GM21825 (cell line): ENCODE results near the gene MYPN.
"Not testable (repeated sequence)": the region's sequence is repeated elsewhere in the genome, so short reads cannot be mapped to it uniquely, and the experiment has no call there.

ENCODE experiments used
- ATAC-seq: cut with Tn5 transposase; IDR thresholded peaks from one replicate; pipeline ENCODE4 v1.9.1; 2021; ENCODE audit warnings: mild to moderate bottlenecking, moderate library complexity; ENCODE audit not compliant: unreplicated experiment

MYPN gene, protein sequence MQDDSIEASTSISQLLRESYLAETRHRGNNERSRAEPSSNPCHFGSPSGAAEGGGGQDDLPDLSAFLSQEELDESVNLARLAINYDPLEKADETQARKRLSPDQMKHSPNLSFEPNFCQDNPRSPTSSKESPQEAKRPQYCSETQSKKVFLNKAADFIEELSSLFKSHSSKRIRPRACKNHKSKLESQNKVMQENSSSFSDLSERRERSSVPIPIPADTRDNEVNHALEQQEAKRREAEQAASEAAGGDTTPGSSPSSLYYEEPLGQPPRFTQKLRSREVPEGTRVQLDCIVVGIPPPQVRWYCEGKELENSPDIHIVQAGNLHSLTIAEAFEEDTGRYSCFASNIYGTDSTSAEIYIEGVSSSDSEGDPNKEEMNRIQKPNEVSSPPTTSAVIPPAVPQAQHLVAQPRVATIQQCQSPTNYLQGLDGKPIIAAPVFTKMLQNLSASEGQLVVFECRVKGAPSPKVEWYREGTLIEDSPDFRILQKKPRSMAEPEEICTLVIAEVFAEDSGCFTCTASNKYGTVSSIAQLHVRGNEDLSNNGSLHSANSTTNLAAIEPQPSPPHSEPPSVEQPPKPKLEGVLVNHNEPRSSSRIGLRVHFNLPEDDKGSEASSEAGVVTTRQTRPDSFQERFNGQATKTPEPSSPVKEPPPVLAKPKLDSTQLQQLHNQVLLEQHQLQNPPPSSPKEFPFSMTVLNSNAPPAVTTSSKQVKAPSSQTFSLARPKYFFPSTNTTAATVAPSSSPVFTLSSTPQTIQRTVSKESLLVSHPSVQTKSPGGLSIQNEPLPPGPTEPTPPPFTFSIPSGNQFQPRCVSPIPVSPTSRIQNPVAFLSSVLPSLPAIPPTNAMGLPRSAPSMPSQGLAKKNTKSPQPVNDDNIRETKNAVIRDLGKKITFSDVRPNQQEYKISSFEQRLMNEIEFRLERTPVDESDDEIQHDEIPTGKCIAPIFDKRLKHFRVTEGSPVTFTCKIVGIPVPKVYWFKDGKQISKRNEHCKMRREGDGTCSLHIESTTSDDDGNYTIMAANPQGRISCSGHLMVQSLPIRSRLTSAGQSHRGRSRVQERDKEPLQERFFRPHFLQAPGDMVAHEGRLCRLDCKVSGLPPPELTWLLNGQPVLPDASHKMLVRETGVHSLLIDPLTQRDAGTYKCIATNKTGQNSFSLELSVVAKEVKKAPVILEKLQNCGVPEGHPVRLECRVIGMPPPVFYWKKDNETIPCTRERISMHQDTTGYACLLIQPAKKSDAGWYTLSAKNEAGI (N-terminal part only)

DNA sequence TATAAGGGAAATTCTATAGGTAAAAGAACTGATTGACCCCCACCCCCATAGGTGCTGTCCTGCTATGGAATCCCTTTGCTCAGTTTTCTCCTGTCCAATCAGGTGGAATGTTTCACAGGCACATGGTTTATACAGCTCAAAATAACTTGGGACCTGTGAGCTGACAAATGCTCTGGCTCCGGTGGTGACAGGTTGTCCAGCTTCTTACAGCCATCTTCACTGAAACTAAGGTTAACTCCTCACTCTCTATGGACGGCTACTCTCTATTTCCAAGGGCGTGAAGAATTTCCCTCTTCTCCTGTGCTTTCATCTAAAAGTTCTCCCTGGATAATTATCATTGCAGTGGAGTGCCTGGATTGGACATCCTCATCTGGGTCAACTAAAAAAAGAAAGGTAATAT is at the start of gene MYPN:
MYPN (plus strand) TSS at position 158 of the 400 bp plus-strand sequence. CDS start 11,951 bp downstream, outside the sequence.
- no peak for ATAC-seq

DNA sequence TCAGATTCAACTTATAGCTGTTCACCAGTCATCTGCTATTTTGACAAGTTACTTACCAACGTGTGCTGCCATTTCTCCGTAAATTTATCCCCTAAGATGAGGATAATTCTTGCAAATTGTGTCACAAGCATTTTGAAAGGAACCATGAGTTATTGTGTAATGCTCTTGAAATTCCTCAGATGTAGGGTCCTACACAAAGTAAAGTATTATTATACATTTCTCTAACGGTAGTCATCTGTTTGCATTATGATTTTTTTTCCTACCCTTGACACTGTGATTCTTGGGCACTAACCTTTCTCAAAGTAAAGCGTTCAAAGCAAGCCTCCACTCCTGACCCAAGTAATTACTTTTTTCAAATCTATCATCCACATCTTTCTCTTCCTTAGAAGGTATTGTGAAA is 42.3 kb upstream of the MYPN start:
- ATAC-seq, result no peak

DNA sequence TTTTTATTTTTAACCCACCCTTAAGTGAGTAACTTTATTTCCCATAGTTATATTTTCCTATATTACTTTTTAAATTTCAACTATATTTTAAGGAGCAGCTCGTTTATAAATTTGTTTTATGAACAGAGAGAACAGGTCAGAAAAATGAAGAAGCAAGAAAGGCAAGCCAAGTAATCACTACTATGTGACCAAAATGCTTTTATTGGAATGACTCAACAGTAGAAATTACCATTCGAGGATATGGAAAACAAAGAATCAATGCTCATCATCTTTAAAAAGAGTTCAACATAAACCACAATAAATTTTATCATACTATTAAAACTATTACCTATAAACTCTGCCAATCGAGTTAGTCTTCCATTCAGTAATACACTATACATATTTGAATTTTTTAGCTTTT is 41.8 kb upstream of the MYPN start:
- ATAC-seq, result no peak

DNA sequence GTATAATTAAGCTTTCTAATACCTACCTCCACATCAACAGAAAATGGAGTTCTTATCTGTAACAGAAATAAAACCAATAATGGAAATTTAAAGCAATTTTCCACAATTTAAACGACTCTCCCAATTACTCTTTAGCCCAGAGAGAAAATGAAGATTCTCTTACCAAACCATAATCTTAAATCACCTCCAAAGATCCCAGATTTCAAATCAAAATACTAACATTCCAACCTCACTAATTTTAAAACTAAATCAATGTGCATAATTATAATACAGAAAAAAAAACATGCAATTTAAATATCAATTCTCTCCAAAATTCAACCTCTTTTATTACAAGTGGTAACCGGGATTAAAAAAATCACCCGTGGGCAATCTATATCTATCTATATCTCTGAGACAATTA is 35.7 kb upstream of the MYPN start:
- no peak for ATAC-seq

DNA sequence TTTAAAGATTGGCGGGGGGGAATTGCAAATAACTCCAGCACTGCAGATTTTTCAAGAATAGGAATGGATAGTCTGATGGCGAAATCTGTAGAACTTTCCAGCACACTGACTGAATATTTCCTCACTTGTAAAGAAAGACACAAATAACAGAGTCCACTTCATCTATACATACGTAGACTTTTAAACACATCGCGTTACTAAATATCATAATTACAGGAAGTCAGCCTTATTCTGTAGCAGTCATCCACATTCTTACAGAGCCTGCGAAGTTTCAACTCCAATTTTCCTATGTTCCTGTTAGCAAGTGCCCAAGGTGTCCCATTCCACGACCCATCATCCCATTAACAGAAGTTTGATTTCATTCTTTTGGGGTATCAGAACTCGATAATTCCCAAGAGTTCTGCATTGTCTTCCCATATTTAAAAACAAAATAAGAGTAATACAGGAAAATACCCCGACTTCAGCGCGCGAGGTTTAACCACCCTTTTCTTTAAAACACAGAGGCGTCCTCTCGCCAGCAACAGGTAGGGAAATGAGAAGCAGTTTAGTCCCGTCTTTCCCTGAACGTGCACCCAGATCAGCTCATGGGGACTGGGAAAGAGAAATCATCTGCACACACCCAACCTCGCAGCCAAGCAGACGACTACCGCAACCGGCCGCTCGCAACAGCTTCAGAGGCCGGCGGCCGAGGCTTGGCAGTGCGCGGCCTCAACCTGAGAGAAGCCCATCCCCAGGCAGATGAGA is 35.1 kb upstream of the MYPN start:
- ATAC-seq, result no peak

DNA sequence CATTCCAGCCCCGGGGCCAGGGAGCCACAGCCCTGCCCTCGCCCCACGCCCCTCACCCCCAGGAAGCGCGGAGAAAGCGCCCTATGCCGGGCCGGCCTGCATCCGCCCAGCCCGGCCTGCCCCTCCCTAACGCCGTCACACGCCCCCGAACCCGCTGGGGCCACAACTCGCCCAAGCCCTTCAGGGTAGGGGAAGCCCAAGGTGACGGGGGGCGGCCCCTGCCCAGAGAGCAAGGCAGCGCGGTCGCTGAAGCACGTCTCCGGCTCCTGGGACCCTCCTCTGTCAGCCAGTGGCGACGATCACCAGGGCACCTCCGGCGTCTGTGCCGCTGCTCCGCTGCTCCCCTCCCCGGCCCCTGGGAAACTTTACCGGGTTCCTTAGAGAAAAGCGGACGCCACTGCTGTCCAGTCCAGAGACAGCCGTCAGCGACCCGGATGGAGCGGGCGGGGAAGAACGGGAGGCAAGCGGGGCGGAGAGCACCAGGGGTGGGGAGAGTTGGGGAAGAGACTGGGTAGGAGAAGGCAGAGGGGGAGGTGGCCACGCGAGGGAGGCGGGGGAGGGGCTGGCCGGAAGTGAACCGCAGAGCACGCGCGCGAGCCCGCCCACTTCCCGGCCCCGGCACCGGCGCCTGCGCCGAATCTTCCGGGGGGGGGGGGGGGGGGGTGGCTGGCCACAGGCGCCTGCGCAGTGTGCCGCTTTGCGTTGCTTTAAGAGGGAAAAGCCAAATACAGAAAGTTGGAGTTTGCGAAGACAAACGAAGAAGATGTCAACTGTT is 34.3 kb upstream of the MYPN start, which contains the start of gene HERC4:
HERC4 (minus strand) TSS at position 509 of the 775 bp plus-strand sequence. CDS start 2,175 bp downstream, outside the sequence.
- peak; percentile 93 for ATAC-seq

DNA sequence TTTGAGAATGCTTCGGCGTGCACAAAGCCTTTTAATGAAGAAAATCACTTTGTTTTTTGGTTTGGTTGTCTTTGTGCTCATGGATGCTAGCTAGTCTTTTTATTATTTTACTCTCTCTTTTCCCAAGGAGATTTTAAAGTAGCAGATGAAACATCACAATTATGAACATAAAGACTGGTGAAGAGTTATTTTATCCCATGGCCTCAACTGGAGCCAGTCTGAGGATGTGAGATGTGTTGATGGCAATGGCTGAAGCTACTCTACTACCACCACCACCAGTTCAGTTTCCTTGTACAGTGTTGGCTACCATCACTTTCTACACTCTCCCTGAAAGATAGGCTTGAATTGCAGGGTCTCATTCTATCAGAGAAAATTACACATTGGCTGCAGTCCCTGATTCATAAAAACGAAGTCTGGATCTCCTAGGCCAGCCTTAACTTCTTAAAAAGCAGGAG is 33.7 kb upstream of the MYPN start:
- ATAC-seq, result no peak

DNA sequence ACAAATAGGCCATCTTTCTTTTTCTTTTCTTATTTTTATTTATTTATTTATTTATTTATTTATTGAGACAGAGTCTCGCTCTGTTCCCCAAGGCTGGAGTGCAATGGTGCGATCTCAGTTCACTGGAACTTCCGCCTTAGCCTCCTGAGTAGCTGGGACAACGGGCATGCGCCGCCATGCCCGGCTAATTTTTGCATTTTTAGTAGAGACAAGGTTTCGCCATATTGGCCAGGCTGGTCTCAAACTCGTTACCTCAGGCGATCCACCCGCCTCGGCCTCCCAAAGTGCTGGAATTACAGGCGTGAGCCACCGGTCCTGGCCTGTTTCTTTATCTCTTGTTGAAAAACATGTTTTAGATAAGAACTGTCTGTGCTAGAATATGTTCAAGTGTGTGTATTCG is 33.2 kb upstream of the MYPN start:
- ATAC-seq, result not testable (repeated sequence)

DNA sequence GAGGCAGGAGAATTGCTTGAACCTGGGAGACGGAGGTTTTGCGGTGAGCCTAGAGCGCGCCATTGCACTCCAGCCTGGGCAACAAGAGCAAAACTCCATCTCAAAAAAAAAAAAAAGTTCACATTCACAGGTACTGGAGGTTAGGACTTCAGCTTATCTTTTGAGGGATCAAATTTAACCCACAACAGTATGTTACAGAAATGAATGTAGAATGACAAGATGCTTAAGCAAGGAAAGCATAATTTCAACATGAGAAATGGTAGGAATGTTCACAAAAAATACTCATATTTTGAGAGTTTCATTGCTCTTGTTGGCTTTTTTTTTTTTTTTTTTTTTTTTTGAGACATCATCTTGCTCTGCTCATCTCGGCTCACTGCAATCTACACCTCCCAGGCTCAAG is 32.3 kb upstream of the MYPN start:
- ATAC-seq, result no peak

DNA sequence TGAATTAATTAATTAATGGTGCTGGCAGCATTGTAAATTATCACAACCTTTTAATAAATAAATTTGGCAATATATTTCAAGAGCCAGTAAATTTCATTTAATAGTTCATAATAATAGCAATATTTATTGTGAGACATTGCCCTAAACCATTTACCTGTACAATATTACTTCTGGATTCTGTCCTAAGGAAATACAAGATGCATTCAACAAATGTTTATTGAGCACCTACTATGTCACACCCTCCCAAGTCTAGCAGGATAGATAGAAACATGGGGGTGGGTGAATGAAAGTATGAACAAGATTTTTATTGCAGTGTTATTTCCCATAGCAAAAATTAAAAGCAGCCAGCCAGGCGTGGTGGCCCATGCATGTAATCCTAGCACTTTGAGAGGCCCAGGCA is 29.9 kb upstream of the MYPN start:
- no peak for ATAC-seq

DNA sequence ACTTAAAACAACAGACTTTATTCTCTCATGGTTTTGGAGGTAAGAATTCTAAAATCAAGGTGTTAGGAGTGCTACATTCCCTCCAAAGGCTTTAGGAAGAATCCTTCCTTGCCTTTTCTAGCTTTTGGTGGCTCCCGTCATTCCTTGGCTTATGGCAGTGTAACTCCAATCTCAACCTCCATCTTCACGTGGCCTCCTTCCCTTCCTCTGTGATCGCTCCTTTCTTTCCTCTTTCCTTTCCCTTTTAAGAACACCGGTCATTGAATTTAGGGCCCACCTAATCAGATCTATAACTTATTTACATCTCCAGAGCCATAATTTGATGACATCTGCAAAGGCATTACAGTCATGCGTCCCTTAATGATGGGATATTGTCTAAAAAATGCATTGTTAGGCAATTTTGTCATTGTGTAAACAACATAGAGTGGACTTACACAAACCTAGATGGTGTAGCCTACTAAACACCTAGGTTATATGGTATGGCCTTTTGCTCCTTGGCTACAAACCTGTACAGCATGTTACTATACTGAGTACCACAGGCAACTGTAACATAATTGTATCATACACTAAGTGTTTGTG is 28.3 kb upstream of the MYPN start:
- ATAC-seq, result no peak

DNA sequence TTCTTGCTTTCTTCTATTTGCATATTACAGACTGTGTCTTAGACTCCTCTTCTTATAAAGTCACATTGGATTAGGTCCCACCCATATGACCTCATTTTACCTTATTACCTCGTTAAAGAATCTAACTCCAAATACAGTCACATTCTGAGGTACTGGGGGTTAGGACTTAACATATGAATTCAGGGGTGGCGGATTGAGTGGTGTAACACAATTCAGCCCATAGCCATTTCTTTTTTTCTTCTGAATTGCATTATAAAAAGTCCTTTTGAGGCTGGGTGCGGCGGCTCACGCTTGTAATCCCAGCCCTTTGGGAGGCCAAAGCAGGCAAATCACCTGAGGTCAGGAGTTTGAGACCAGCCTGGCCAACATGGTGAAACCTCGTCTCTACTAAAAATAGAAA is 27.4 kb upstream of the MYPN start:
- ATAC-seq, result no peak

DNA sequence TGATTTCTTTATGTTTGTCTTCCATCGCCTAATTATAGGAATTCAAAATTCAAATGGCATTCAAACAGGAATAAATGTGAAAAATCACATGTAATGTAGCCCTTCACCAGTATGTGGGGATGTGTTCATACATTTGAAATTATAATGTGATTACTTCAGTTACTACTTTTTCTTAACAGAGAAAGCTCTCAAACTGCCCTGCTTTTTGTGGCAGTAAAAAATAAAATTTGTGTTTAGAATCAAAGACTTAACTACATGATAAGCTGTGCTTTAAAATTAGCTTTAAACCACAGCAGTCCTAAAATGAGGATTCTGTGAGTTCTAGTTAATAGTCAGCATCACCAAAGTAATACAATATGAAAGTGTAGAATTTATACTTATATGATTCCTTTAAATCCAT is 26.4 kb upstream of the MYPN start:
- no peak for ATAC-seq

DNA sequence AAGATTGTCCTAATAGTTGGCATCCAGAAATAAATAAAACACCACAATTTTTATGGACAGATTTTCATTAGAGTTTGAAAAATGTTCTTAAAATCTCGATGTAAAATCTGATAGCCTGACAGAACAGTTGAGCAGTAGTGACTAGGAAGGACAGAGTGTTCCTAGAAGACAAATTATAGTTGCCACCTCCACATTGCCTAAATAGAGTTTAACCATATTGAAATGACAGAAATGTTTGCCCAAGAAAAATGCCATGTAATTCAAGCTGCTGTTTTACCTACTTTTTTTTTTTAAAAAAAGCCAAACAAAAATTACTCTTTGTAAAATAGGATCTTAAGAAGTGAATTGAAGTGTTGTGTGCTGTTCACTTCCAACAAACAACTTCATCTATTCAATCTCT is 25.3 kb upstream of the MYPN start:
- ATAC-seq, result no peak

DNA sequence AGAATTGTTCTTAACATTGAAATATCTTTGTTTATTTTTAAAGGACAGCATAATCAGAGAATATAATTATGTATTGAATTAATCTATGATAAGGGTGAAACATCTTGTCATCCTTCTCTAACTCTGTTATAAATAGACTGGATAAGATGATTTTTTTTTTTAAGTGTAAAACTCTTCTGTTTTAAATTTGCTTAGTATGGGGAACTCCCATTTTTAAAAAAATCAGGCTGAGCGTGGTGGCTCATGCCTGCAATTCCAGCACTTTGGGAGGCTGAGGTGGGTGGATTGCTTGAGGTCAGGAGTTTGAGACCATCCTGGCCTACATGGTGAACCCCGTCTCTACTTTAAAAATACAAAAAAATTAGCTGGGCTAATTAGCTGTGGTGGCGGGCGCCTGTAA is 24.8 kb upstream of the MYPN start:
- no peak for ATAC-seq

DNA sequence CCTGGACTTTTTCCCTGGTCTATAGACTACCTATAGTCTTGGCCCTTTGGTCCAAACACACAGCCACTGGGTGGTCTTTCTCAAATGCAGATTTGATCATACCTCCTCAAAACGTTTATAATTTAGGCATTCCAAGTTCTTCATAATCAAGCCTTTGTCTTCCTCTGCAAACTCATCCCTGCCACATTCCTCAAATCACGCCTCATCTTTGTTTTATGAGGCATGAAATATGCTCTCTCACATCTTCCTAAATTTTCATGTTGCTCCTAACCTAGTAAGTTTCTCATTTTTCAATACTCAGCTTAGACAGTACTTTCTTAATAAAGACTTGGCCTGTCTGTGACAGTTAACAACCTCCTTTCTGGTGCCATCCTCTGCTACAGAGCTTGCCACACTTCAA is 23.3 kb upstream of the MYPN start:
- no peak for ATAC-seq

DNA sequence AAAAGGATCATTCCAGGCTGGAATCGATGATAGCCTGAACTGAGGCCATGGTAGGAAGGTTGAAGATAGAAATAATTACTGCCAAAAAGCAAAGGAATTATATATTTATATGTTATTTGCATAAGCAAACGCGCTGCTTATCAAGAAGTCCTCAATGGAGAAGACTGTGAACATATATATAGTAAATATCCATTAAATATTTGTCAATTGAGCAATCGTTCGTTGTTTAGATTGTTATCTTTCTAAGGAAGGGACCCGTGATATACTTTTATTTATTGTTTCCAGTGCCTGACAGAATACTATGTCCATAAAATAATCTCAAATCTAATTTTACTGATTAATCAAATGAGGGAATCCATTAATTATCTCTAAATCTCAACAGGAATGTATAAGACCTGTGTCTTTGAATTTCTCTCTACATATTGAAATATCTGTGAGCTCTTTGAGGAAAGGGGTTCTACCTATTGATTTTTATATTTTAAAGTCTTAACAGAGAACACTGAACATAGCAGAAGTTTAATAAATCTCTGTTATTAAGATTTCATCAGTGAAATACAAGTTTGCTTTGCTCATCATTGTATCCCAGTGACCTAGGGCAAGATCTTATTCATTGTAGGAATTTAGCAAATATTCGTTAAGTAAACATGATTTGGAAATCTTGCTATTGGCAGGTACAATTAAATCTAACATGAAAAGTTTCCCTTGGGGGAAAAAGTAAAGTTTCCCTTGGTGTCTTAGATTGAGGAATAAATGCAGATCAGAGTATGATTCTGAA is 22.2 kb upstream of the MYPN start:
- no peak for ATAC-seq

DNA sequence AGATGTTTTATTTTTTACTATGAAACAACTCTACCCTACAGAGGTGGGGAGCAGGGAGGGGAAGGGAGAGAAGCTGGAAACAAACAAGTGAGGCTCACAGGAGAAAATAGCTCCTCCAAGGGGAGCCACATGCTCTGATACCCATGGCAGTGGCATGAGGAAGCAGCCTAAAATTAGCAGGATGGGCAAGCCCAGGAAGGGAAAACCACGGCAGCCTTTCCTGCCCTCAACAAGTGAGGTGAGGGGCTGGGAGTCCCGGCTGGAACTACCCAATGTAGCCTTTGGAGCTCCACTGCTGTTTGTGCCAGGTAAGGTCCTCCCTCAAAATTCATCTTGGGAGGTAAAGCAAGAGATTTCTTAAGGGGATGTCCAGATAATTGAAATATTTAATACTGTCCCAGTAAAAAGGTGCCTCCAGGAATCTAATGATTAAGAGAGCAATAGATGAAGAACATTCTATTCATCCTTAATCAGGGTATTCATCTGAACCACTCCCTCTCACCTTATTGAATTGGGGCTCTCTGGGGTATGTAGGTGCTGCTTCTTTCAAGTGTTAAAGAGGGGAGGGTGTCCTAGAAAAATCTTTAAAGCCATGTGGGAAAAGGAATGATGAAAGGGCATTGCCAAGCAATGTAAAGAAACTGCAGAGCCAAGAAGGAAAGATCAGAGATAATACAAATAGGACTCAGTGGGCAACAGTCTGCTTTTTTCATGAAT is 21.4 kb upstream of the MYPN start:
- ATAC-seq, result no peak
